Fibroblast of skin of left biceps (primary cell): ENCODE measurements around the gene DGKI.
A peak's percentile ranks its signal among the peaks of the same experiment; 100 is the strongest.

ENCODE experiments used
- DNase-seq, 2 experiments: peaks; one replicate each; pipeline ENCODE4 v3.0.0-alpha.2; 2013; ENCODE audit warnings: low read depth in 2 of 2

DGKI gene

DNA sequence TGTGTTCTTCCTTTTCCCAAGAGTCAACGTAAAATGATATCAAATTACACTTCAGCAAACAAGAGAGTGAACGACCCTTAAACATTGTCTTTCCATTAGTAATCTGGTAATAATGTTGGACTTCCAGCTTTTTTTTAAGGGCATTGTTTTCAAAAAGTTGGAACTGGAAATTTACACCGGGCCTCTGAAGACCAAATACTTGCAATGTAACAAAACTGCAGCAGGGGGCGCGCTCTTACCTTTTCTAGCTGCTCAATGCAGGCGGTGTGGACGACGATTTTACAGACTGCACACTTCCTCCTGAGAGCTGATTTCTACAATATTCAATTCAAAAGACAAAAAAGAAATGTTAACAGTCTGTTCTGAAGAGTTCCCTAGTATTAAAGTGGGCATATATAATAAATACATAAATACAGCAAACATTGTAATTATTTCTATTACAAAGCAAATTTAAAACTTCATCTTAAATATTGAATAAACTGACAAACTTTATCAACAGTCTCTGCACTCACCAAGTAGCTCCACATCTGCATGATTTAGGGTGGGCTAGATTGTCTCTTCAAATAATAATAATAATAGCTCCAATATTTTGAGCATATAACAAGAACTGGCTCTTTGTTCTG is 190.4 kb downstream of the DGKI start:
- DNase-seq = peak in 1 of 2 experiments; percentile 38

DNA sequence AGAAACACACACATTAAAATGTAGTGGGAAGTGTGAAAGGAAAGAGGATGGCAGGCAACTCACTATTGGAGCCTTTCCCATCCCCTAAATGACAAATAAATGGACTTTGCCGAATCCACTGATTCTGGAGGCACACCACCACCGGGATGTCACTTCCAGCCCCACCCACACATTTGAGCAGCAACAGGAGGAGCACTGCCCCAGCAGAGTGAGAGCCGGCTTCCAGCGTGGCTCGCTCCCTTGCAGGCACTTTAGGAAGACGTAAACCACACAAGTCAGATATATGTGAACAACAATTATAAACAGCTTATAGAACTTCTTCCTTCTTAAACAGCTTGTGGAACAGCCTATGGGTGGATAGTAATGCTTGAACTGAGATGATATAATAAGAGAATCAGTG is 191.0 kb downstream of the DGKI start:
- DNase-seq = no peak

DNA sequence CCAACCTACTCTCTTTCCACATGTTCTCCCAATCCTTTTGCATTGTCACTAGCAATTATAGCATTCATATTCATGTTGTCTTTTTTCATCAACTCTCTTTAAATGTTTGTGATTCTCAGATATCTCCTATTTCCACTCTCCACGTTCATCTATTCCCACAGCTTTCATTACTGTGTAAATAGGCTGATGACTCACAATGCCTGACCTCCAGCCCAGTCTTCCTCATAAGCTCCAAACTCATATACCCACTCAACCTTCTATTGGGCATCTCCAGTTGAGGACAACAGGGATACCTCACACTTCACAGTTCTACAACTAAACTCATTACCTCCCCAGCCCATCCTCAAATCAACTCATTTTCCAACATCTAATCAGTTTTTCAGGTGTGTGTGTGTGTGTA is 194.1 kb downstream of the DGKI start:
- DNase-seq = no peak

DNA sequence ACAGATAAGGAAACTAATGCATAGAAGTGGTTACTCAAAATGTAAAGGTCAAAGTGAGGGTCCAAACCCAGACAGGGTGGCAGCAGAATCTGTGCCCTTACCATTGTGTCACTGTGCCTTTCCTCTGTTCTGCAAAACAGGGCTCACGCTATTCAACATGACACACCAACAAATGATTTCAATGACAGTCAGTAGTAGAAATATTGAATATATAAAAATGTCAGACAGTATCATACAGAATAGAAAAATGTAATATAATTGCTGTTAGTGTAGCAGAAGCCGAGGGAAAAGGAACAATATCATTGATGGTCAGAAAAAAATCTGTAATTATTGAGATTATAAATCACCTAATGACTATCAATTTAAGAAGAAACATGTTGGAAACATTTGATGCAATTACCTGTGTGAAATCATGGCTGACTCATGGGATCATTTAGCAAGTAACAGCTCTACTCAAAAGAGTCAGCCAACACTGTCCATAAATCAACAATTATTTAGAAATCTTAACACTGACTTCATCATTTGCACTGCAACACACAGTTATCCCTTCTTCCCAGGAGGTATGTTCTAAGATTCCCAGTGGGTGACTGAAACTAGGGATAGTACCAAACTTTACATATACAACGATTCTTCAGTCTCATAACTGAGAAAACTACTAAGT is 198.7 kb downstream of the DGKI start:
- no peak for DNase-seq

DNA sequence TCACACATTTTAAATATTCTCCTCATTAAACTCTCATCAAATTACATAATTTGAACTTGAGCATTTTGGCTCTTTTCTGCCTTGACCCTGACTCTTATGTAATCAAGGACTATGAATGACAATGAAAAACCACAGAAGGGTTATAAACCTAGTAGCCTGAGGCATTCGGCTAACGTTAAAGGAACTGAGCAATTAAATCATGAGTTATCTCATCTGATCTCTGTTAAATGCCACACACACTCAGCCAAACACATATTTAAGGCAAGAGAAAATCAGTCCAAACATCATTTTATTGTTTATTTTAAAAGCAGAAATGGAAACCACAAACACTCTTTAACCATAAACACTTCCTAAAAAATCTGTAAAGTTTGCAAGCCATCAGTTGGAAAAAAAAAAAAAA is 204.3 kb downstream of the DGKI start:
- DNase-seq = peak; percentile 34 to 46

DNA sequence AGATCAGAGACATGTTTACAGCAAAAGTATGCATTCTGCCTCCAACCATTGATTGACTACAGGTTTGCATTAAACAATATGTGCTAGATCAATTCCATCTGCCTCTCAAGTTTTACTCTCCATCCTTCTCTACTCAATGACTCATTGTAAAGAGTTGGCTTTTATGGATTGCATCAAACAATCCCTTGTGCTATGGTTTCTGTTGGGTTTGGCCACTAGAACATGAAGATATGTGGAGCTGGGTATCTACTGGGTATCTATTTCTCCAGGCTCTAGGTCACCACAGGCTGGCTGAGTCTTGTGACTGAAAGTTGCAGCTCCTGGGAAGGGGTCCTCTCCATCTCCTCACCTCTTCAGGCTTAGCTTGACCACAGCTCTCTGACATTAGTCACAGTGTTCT is 204.7 kb downstream of the DGKI start:
- DNase-seq = peak; percentile 7 to 15

DNA sequence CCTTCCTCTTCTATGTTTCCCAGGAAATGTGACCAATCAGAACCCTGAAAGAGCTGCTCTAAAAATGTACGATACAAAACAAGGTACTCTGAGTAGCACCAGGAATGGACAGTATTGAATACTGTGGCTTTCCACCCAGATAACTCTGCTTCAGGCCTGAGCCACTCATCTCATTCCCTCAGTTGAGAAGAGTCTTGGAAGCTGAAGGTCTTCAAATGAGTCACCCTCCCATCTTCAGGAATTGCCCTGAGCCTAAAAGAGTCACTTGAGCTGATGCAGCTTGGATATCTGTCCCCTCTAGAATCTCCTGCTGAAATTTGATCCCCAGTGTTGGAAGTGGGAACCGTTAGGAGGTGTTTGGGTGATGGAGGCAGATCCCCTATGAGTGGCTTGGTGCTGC is 210.4 kb downstream of the DGKI start:
- no peak for DNase-seq

DNA sequence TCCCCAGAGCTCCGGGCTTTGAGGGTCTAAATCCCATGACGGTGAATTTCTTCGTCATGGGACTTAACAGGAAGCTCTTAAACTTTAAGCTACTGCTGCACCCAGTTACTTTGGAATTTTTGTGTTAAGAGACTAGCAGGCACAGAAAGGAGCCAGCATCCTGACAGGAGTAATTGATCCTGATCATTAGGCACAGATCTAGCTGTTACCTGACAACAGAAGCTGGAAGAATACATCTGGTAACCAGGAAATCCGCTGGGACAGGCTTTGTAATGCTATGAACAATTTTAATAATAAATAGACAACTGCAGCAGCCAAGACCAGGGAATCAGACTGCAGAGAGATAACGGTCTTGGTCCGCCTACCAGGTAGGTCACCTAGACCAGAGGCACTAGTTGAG is 210.9 kb downstream of the DGKI start:
- no peak for DNase-seq

DNA sequence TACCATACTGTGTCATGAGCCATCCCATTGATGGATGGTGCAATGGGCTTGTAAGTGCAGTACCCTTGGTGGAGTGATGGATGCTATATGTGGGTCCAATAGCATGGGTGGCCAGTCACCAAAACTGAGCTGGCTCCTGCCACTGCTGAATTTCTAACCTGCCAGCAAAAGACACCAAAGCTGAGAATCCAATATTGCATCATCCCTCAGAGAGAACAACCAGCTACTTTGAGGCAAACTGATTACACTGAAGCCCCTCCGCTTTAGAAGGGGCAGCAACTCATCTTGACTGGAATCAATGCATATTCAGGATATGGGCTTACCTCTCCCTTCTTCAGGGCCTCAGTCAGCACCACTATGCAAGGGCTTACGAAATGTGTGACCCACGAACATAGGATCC is 211.6 kb downstream of the DGKI start:
- DNase-seq = no peak

DNA sequence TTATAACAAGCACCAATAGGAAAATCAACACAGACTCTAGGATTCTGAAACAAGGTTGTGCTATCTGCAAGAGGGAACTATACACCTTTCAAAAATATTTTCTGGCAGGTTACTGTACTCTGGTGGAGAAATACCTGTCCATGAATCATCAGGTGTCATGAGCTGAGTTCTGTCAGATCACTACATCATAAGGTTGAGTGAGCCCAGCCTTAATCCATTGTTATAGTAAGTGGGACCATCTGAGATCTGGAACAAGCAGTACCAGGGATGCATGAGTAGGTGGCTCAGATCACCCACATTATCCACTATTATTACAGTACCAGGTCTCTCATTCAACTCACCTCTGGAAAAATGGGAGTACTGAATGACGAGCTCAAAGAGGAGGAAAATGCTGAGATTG is 212.4 kb downstream of the DGKI start:
- no peak for DNase-seq

DNA sequence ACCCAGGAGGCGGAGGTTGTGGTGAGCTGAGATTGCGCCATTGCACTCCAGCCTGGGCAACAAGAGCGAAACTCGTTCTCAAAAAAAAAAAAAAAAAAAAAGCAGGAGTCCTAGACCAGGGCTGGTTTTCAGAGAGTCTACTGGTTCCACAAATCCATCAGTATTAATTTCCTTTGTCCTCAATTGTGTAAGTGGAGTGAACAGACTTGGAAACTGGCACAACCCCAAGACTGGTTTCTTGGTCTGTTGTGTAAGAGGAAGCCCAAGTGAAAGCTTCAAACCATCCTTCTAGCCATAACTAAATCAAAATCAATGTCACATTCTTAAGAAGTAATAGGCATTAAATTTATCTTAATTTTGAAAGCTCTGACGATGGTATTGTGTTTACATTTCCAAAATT is 213.6 kb downstream of the DGKI start:
- no peak for DNase-seq

DNA sequence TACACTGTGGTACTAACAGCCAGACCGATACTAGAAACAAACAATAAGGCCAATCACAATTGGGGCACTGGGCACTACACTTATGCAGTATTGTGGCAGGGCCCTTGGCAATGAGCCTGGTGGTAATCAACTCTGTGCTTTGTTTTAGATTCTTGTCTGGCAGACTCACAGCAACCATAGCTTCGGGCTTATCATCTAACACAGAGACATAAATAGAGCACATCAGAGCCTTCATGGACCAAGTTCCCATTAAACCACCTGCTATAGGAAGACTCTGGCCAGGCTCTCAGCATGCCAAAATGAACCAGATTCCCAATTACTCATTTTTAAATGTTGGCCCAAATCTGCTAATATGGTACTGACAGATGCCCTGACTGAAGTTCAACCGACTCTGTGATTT is 218.6 kb downstream of the DGKI start:
- no peak for DNase-seq

DNA sequence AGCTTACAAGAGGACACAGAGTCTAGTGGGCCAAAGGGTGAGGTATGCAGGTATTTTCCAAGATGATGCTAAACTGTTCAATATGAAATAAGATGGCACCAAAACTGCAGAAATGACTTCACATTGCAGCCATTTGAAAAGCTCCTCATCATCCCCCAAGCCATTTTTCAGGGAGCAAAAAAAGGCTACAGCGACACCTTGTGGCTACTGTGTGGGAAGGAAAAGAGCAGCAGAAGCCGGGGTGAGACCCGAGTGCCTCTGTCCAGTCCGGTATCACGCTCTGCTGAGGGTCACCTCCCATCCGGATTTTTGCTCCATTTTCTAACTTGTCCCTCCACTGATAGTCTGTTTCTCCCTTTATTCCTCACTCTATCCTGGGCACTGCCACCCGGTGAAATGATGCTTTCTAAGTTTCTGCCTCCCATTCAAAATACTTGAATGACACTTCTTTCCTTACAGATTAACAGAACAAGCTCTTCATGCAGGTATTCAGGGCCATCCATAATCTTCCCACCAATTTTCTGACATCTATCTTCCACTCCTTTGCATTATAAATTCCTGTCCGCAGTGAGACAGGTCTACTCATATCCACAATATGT is 220.2 kb downstream of the DGKI start:
- no peak for DNase-seq

DNA sequence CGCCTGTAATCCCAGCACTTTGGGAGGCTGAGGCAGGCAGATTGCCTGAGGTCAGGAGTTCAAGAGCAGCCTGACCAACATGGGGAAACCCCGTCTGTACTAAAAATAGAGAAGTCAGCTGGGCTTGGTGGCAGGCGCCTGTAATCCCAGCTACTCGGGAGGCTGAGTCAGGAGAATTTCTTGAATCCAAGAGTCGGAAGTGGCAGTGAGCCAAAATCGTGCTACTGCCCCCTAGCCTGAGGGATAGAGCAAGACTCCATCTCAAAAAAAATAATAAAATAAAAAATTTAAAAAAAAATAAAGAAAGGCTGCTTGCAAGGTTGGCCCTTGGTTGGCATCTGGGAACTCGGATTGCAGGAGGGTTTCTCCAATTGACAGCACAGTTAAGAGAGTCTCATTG is 221.6 kb downstream of the DGKI start:
- no peak for DNase-seq

DNA sequence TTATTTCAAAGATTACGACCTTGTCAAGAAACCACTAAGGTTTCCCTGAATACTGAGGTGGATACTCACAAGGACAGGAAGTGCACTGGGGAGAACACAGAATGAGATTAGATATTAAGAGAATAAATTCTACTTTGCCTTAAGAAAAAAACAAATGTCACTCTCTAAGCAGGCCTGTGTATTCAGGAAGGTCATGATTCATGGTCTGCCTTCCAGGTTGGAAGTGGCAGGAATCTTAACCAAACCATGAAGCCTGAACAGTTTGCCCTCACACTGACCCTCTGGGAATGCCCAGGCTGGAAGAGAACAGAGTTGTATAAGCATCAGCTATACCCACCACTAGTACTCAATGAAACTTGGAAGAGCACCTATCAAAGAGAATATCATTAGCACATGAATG is 227.6 kb downstream of the DGKI start:
- DNase-seq = no peak

DNA sequence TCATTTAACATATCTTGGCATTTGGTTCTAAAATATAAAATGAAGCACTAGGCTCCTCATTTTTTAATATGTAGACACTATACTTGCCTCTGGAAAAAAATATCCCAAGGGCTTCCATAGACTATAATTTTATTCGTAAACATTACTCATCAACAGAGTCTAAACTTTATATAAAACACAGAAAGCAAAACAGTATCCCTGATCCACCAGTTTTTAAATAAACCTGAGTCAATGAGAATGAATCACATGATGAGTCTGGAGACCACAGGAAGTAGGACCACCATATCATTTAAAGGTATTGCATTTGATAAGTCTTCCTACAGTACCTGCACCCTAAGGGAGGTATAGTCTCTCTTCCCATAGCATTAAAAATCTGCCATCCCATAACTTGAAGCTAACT is 228.0 kb downstream of the DGKI start:
- DNase-seq = no peak

DNA sequence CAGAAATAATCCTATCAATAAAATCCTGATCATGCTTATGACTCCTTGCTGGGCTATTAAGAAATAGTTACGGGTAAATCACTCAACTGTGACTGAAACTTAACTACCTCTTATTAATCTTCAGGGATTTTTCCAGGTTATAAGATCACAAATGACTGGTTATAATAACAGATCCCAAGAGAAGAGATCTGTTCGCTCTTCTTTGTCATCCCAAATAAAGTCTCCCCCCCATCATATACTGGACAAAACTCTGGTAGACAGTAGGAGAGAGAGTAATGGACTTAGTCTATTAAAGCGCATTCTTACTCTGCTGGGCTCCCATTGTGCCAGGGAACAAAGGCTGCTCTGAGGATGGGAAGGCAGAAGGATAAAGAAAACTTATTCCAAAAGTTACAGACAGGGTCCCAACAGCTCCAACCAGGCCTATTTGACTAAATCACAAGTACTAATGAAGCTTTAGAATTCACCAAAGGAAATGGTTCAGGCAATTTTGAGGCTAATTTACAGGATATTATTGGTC is 233.7 kb downstream of the DGKI start:
- no peak for DNase-seq

DNA sequence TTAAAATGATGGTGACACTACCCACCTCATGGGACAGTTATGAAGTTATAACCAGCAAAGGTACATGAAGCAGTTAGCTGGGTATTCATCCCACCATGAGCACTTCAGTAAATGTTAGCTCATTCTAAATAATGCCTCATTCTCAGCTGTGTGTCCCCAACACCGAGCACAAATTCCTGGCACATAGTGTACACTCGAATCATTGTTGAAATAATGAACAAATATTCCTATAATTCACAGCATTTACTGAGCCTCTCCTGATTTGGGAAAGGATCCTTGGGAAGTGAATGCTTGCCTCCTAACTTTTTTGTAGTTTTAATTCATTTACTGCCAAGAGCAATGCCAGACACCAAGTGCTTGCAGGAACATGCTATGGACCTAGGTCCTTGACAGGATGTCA is 235.2 kb downstream of the DGKI start:
- DNase-seq = no peak

DNA sequence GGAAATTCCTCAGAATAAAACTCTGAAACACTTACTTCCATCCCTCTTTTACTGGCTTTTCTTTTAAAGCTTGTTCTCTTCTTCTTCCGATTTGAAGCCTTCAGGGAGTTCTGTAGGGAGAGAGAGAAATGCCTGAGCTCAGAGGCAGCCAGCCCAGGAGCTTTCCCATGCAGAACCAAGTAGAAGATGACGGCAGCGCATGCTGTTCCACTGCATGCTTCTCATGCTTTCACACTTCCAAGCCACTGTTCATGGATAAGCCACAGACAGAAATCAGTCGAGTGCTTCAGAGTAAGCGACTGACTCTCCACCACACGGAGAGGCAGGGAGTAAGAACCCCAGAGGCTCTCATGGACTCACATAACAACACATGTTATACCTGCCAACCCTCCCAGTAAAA is 237.3 kb downstream of the DGKI start:
- no peak for DNase-seq

DNA sequence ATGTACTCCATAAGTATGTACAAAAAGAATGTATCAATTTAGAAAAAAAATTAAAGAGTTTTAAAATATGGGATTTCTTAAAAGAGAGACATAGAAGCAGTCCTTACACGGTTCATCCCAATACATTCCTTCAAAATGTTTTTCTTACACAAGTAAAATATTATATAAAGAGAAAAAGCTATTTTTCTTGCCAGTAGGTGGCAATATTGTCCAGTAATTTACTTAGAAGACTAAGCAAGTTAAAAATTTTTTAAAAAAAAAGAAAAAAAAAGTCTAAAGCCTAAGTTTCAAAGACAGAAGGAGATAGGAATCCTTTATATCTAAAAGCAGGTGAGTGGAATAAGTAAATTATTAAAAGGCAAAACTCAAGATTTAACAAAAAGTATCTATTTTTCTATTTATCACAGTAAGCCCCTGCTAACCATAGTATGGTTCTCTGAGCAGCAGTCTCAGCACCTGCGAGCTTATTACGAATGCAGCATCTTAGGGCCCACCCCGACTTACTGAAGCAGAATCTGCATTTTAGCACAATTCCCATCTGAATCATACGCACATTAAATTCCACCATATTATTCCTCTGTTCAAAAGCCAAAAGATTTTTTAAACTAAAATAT is 240.6 kb downstream of the DGKI start:
- peak in 1 of 2 experiments; percentile 22 for DNase-seq

DNA sequence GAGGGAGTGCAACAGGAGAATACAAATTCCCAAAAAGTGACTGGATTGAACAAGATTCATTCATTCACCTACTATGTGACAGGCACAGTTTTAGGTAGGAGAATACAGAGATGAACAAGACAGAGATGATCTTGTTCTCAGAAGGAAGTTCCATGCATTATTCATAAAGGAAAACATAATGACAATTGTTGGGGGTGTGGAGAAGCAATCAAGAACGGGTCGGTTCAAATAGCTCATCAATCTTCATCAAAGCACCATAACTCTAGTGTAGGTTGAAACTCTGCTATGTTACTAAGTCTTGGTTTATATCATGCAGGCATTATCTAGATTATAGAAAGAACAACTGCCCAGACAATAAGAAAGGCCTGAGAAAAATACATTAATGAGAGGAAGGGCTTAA is 243.7 kb downstream of the DGKI start:
- DNase-seq = no peak

DNA sequence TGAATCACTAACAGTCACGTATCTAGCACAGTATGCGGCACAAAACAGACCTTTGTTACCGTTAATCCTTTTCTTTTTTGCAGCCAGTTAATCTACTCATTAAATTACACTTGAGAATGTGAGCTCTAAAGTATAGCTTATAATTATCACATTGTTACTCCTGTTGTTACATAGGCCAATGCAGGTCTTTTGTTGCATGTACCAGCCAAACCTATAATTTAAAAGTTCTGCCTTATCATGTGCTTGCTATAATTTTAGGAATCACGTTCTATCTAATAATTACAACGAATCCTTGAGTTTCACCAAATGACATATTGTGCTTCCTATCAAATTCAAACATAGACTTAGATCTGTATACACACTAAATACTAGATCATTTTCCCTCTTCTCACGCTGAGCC is 245.1 kb downstream of the DGKI start:
- DNase-seq = no peak

DNA sequence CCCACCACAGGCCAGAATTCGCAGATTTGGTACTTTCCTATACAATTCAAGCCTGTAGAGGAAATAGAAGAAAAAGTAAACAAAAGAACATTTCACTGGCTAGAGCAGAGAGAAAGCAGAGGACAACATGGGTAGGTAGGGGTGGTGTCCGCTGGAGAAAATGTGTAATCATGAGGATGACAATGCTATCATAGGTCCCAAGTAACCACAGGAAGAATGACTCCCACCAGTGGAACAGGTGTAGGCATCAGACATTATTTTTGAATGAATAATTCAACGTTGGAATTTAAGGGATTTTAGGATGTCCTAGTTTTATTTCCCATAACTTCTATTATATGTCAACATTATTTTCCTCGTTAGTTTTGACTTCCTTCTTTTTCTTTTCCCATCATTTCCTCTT is 248.9 kb downstream of the DGKI start:
- DNase-seq = no peak
